Spleen (tissue), 11 donors: ENCODE results near the gene PPHLN1. TPM values are rescaled to one million over a fixed set of nuclear protein-coding genes. Genes with fewer than 3 reads are reported as not detected.
"Not testable (repeated sequence)": the region's sequence is repeated elsewhere in the genome, so short reads cannot be mapped to it uniquely, and the experiment has no call there.

Experiments used
- DNase-seq: peaks from one replicate; pipeline ENCODE4 v3.0.0-alpha.2; 2020
- H3K27ac ChIP-seq, 8 donors: fragments of 200-600 bp; sonication (generic) in 7 of 8; 1 replicate in 4 of 8; 2 replicates in 4 of 8; pipeline versions ENCODE4 v1.5.0 to v1.8.0; 2016 to 2021; ENCODE audit warnings: inconsistent platforms in 4 of 8, mild to moderate bottlenecking in 4 of 8, moderate library complexity in 1 of 8
- H3K27me3 ChIP-seq, 7 donors: fragments of 200-600 bp; sonication (generic) in 6 of 7; replicated peaks in 1 of 7; 1 replicate in 4 of 7; 2 replicates in 3 of 7; pipeline versions ENCODE4 v1.5.0 to v1.8.0; 2016 to 2021; ENCODE audit warnings: inconsistent platforms in 3 of 7, mild to moderate bottlenecking in 1 of 7
- H3K36me3 ChIP-seq, 6 donors: fragments of 200-600 bp; sonication (generic) in 5 of 6; 1 replicate in 4 of 6; 2 replicates in 2 of 6; pipeline versions ENCODE4 v1.5.0 to v1.8.0; 2016 to 2021; ENCODE audit warnings: inconsistent platforms in 2 of 6
- H3K4me1 ChIP-seq, 6 donors: fragments of 200-600 bp; sonication (generic) in 5 of 6; 1 replicate in 3 of 6; 2 replicates in 3 of 6; pipeline versions ENCODE4 v1.5.0 to v1.8.0; 2016 to 2021; ENCODE audit warnings: inconsistent platforms in 3 of 6
- H3K4me3 ChIP-seq, 8 donors: fragments of 200-600 bp; sonication (generic) in 7 of 8; 1 replicate in 4 of 8; 2 replicates in 4 of 8; pipeline versions ENCODE4 v1.5.0 to v1.8.0; 2016 to 2021; ENCODE audit warnings: inconsistent platforms in 4 of 8, mild to moderate bottlenecking in 4 of 8, moderate library complexity in 2 of 8
- H3K9me3 ChIP-seq, 8 donors: fragments of 200-600 bp; sonication (generic) in 7 of 8; 1 replicate in 4 of 8; 2 replicates in 4 of 8; pipeline versions ENCODE4 v1.5.0 to v1.8.0; 2016 to 2021; ENCODE audit warnings: inconsistent platforms in 4 of 8
- CTCF ChIP-seq, 11 experiments: fragments of 200-600 bp in 7 of 11; fragments of 450-650 bp in 4 of 11; sonication (generic) in 4 of 11; IDR thresholded peaks in 8 of 11; conservative IDR thresholded peaks in 3 of 11; 1 replicate in 7 of 11; 2 replicates in 4 of 11; pipeline versions ENCODE4 v1.4.0 to v1.8.0; 2016 to 2021; ENCODE audit warnings: antibody characterized with exemption in 11 of 11, inconsistent platforms in 4 of 11, mild to moderate bottlenecking in 1 of 11
- POLR2A ChIP-seq, 3 donors: fragments of 450-650 bp; IDR thresholded peaks; one replicate each; pipeline ENCODE4 v1.5.1; 2017; ENCODE audit warnings: antibody characterized with exemption in 3 of 3, mild to moderate bottlenecking in 1 of 3
- POLR2AphosphoS5 ChIP-seq, 3 donors: sonication (generic); formaldehyde crosslinking; IDR thresholded peaks; one replicate each; pipeline ENCODE4 v1.5.1; 2017; ENCODE audit warnings: antibody characterized with exemption in 3 of 3
- WGBS, 5 donors: extraction: QIAGEN DNeasy Blood & Tissue Kit in 3 of 5; methylation state at CpG; one replicate each; pipeline versions ENCODE4 v1.1.5 to v1.1.7; 2013 to 2018; 5-methylcytosine and 5-hydroxymethylcytosine counted together
- intact Hi-C: fragments of 100-400 bp; cut with DNase I; formaldehyde crosslinking; loops from one replicate; pipeline ENCODE4 v1.15.0; 2023; ENCODE audit warnings: low total_unique reads
- polyA plus RNA-seq, 3 donors: library from polyadenylated mRNA; stranded (reverse); fragments of 200-250 nt; gene quantifications; one replicate each; pipeline ENCODE4 v1.2.1, GENCODE V29; 2013
- total RNA-seq, 7 donors: library from RNA; depleted of rRNA in 3 of 7; stranded (reverse); fragments of >200 nt in 3 of 7; fragmentation: NEBNext Ultra II Directional in 4 of 7; extraction: Animal tissue kit (Norgen Biotek cat#: 25700) in 4 of 7; gene quantifications; one replicate each; pipeline versions ENCODE4 v1.1.0 to v1.2.1, GENCODE V29; 2016 to 2021
- donor health status: healthy with polysubstance abuse.
- donor health status: DM: no; HTN: no; CAD: no; lungs with moderate emphysema.
- donor health status: DM: no; HTN: no; CAD: no.
- donor health status: Bipolar disorder and iron deficiency.
- donor health status: healthy.
- donor health status: DM: no; HTN: no; CAD: no.
- donor health status: DM: yes; HTN: yes; CAD: no.

The PPHLN1 gene
- total and polyA plus RNA-seq, 10 donors, result 39.6 to 103 (median 65.2) TPM

GRCh38 chr12:42380733-42381132 lies 54.8 kb downstream of the PPHLN1 start:
- H3K4me3 ChIP-seq, result no peak overlapping the region
- H3K27ac ChIP-seq, result no peak overlapping the region
- intact Hi-C loops, result no loop called here
- TF ChIP-seq CTCF (IDR thresholded peaks at IDR 0.05 in 8 of 11, conservative IDR thresholded peaks at IDR 0.05 in 3 of 11) (no peak), POLR2AphosphoS5 (IDR thresholded peaks at IDR 0.05) (no peak), POLR2A (IDR thresholded peaks at IDR 0.05) (no peak)
- no peaks in the 10 kb centered on the region for H3K27me3 ChIP-seq
- H3K4me1 ChIP-seq, result peaks cover 0 to 29% (median 12%) of the 10 kb centered on the region in 6 donors
- WGBS, 5 donors, result 41 to 98% (median 53%) methylated on average over 1 of the region's 1 CpG
- peaks cover 0 to 36% (median 20%) of the 10 kb centered on the region in 6 donors for H3K36me3 ChIP-seq
- H3K9me3 ChIP-seq, result no peaks in the 10 kb centered on the region
- no peak for DNase-seq

- no peaks in the 10 kb centered on the region for H3K9me3 ChIP-seq
- 64 to 91% (median 81%) methylated on average over 2 of the region's 2 CpGs for WGBS, 5 donors
- TF ChIP-seq CTCF (IDR thresholded peaks at IDR 0.05 in 8 of 11, conservative IDR thresholded peaks at IDR 0.05 in 3 of 11), result no peak
- no peak for TF ChIP-seq POLR2A (IDR thresholded peaks at IDR 0.05)
- no peak for TF ChIP-seq POLR2AphosphoS5 (IDR thresholded peaks at IDR 0.05)
- no peak for DNase-seq
- H3K4me1 ChIP-seq, result peaks cover 0 to 29% (median 12%) of the 10 kb centered on the region in 6 donors
- H3K27ac ChIP-seq, result peak overlapping the region in 3 of 8 donors; percentile 43 to 70 (median 51)
- no peak overlapping the region for H3K4me3 ChIP-seq
- no peaks in the 10 kb centered on the region for H3K27me3 ChIP-seq
- peaks cover 0 to 25% (median 7%) of the 10 kb centered on the region in 6 donors for H3K36me3 ChIP-seq
- intact Hi-C loops, result no loop called here
Observed at GRCh38 chr12:42382013-42382696, 56.2 kb downstream of the PPHLN1 start.

DNA sequence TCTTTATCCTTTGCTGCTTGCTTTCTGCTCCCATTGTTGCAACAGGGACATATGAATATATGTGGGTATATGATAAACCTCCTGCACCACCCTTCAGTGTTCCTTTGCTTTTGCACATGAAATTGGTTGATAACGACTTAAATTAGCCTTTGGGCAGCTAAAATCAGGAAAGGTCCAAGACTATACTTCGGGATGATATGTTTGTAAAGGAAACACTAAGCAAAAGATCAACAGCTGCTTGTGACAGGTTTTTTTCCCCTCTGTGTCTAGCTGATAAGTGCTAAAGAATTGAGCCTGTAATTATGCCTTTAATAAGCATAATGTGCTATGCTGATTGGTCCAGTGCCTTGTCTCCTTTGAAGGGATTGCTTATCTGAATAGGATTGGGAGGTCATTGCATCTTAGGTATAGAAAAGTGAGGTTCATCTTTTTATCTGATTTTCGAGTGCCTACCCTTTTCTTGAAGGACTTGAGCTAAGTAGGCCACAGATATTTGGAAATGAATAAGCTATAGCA lies 59.4 kb downstream of the PPHLN1 start:
- H3K36me3 ChIP-seq, result peaks cover 3 to 50% (median 27%) of the 10 kb centered on the region in 6 donors
- 84 to 93% (median 93%) methylated on average over 3 of the region's 3 CpGs for WGBS, 5 donors
- intact Hi-C loops, result no loop called here
- no peak overlapping the region for H3K27ac ChIP-seq
- TF ChIP-seq CTCF (IDR thresholded peaks at IDR 0.05 in 8 of 11, conservative IDR thresholded peaks at IDR 0.05 in 3 of 11), result no peak
- TF ChIP-seq POLR2A (IDR thresholded peaks at IDR 0.05), result no peak
- TF ChIP-seq POLR2AphosphoS5 (IDR thresholded peaks at IDR 0.05), result no peak
- no peak overlapping the region for H3K4me3 ChIP-seq
- H3K4me1 ChIP-seq, result peaks cover 0 to 25% (median 12%) of the 10 kb centered on the region in 6 donors
- no peak for DNase-seq
- no peaks in the 10 kb centered on the region for H3K9me3 ChIP-seq
- H3K27me3 ChIP-seq, result no peaks in the 10 kb centered on the region

- 64 to 79% (median 78%) methylated on average over 2 of the region's 2 CpGs for WGBS, 5 donors
- intact Hi-C loops, result no loop called here
- H3K9me3 ChIP-seq, result no peaks in the 10 kb centered on the region
- no peak overlapping the region for H3K4me3 ChIP-seq
- DNase-seq, result no peak
- H3K27me3 ChIP-seq, result no peaks in the 10 kb centered on the region
- no peak overlapping the region for H3K27ac ChIP-seq
- H3K4me1 ChIP-seq, result peaks cover 0 to 17% (median 9%) of the 10 kb centered on the region in 6 donors
- peaks cover 3 to 58% (median 27%) of the 10 kb centered on the region in 6 donors for H3K36me3 ChIP-seq
- no peak for TF ChIP-seq CTCF (IDR thresholded peaks at IDR 0.05 in 8 of 11, conservative IDR thresholded peaks at IDR 0.05 in 3 of 11)
- TF ChIP-seq POLR2A (IDR thresholded peaks at IDR 0.05), result no peak
- TF ChIP-seq POLR2AphosphoS5 (IDR thresholded peaks at IDR 0.05), result no peak
Observed at GRCh38 chr12:42386308-42386707, 60.3 kb downstream of the PPHLN1 start.

DNA sequence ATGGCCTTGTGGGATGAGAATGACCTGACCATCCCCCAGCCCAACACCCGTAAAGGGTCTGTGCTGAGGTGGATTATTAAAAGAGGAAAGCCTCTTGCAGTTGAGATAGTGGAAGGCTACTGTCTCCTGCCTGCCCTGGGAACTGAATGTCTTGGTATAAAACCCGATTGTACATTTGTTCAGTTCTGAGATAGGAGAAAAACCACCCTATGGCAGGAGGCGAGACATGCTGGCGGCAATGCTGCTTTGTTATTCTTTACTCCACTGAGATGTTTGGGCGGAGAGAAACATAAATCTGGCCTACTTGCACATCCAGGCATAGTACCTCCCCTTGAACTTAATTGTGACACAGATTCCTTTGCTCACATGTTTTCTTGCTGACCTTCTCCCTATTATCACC lies 62.1 kb downstream of the PPHLN1 start:
- H3K36me3 ChIP-seq, result peaks cover 3 to 75% (median 27%) of the 10 kb centered on the region in 6 donors
- H3K4me3 ChIP-seq, H3K9me3 ChIP-seq, DNase-seq, H3K4me1 ChIP-seq, H3K27ac ChIP-seq, H3K27me3 ChIP-seq, intact Hi-C loops: not testable (repeated sequence)
- WGBS, 5 donors, result 95 to 98% (median 96%) methylated on average over 5 of the region's 5 CpGs
